Iris pigment epithelial cell (primary cell): ENCODE data around the gene BAIAP2L2.
A peak's percentile ranks its signal among the peaks of the same experiment; 100 is the strongest.
"Not testable (repeated sequence)": the region's sequence is repeated elsewhere in the genome, so short reads cannot be mapped to it uniquely, and the experiment has no call there.

Source experiments
- DNase-seq: peaks from one replicate; pipeline ENCODE4 v3.0.0-alpha.2; 2011; ENCODE audit warnings: low read depth

BAIAP2L2 gene, protein sequence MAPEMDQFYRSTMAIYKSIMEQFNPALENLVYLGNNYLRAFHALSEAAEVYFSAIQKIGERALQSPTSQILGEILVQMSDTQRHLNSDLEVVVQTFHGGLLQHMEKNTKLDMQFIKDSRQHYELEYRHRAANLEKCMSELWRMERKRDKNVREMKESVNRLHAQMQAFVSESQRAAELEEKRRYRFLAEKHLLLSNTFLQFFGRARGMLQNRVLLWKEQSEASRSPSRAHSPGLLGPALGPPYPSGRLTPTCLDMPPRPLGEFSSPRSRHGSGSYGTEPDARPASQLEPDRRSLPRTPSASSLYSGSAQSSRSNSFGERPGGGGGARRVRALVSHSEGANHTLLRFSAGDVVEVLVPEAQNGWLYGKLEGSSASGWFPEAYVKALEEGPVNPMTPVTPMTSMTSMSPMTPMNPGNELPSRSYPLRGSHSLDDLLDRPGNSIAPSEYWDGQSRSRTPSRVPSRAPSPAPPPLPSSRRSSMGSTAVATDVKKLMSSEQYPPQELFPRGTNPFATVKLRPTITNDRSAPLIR

DNA sequence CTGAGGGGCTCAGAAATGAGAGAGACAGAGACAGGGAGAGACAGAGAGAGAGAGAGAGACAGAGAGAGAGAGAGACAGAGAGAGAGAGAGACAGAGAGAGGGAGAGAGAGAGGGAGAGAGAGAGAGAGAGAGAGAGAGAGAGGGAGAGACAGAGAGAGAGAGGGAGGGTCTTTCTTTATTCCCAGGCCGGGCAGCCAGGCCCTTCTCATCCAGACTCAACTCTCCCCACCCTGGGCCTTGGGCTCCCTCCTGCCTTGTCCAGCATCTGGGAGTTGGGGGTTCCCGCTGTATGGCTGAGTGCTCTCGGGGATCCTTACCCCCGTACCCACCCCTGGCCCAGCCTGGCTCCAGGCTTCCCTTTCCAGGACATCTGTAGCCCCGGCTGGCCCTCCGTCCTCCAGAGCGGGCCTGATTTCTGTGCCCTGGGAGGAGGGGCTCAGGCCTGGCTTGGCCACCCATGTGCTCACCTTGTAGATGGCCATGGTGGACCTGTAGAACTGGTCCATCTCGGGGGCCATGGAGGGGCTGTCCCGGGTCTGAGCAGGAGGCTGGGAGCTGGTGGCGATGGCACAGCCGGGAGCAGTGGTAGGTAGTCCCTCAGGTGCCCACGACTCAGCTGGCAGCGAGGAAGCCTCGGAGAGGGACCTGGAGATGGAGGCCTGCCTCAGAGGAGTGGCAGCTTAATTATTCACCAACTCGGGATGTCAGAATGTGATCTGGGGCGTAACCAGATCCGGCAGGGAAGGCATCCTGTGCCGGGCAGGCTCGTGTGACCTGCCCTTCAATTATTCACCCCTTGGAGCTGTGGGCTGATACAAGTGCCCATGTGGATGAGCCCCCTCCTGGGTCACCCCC, at the start of gene BAIAP2L2:
Gene BAIAP2L2 (minus strand): TSS at position 677 of the 855 bp plus-strand sequence. CDS start 159 bp downstream, at position 518.
- DNase-seq, result no peak

DNA sequence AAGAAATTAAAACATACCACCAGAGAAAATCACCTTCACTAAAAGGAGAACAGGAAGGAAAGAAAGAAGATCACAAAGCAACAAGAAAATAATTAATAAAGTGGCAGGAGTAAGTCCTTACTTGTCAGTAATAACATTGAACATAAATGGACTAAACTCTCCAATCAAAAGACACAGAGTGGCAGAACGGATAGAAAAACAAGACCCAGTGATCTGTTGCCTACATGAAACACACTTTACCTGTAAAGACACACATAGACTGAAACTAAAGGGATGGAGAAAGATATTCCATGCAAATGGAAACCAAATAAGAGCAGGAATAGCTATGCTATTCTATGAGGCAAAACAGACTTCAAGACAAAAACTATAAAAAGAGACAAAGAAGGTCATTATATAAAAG, 45.2 kb upstream of the BAIAP2L2 start:
- no peak for DNase-seq

DNA sequence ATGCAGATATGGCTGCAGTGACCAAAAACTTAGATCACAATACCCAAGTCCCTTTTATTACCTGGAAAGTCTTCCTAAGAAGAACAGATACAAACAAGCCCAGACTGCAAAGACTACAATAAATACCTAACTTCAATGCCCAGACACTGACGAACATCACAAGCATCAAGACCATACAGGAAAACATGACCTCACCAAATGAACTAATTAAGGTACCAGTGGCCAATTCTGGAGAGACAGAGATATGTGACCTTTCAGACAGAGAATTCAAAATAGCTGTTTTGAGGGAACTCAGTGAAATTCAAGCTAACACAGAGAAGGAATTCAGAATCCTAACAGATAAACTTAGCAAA, 44.1 kb upstream of the BAIAP2L2 start:
- DNase-seq, result not testable (repeated sequence)

DNA sequence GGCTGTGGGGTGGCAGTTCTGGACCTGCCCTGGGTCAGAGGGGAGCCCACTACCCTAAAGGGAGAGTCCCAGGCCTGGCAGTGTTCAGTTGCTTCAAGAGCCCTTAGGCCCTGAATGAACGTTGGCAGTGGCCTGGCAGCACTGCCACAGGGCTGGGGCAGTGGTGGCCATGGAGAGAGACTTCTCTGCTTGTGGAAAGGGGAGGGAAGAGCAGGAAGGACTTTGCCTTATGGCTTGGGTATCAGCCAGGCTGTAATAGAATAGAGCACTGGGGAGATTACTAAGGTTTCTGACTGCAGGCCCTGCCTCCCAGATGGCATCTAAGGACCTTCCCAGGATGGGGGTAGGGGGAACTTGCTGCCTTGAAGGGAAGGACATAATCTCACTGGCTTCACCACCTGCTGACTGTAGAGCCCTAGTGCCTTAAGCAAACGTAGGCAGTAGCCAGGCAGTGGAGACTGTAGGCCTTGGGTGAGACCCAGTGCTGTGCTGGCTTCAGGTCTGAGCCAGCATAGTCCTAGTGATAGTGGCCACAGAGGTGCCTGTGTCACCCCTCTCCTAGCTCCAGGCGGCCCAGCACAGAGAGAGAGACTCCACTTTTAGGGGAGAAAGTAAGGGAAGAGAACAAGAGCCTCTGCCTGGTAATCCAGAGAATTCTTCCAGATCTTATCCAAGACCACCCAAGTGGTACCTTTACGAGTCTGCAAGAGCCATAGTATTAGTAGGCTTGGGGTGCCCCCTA, 43.5 kb upstream of the BAIAP2L2 start:
- no peak for DNase-seq

DNA sequence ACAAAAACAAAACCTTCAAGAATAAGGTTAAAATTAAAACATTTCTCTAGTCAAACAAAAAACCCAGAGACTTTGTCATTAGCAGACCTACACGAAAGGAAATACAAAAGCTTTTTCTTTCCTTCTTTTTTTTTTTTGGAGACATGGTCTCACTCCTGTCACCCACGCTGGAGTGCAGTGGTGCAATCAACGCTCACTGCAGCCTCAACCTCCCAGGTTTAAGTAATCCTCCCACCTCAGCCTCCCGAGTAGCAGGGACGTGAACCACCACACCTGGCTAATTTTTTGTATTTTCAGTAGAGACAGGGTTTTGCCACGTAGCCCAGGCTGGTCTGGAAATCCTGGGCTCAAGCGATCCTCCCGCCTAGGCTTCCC, 40.6 kb upstream of the BAIAP2L2 start:
- no peak for DNase-seq

DNA sequence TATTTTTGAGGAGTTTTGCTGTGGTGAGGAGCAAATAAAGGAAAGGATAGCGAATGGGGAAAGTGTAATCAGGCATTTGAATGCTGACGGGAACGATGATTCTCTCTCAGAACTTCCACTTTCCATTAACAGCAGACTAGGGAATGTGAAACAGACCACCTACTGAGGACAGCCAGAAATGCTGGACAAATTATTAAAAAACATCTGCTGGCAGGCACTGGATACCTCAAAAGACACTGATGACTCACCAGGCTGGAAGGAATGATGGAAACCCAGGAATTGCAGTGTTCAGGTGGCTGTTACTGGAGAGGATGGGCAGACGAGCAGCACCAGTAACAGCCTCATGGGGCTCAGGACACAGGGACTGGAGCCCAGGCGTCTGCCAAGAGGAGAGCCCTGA, 37.8 kb upstream of the BAIAP2L2 start:
- peak; percentile 65 for DNase-seq

DNA sequence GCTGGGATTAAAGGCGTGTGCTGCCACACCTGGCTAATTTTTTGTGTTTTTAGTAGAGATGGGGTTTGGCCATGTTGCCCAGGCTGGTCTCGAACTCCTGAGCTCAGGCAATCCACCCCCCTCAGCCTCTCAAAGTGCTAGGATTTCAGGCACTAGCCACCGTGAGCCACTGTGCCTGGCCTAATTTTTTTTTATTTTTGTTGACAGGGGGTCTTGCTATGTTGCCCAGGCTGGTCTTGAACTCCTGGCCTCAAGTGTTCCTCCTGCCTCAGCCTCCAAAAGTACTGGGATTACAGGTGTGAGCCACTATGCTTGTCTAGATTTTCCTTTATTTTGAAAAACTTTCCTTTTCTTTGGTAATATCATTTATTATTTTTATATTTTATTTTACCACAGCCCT, 35.7 kb upstream of the BAIAP2L2 start:
- not testable (repeated sequence) for DNase-seq

DNA sequence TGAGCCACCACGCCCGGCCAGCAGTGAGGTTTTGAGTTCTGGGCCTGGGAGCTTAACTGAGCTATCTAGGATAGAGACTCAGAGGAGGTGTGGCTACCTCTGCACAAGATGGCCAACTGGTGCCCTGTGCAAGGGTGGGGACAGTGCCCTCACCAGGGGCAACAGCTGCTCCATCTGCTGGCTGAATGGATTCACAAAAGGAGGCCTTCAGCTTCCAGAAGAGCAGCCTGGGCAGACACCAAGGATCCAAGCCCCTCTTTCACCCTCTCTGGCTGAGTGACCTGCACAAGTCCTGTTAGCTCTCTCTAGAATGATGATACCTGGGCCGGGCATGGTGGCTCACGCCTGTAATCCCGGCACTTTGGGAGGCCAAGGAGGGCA, 33.5 kb upstream of the BAIAP2L2 start:
- no peak for DNase-seq

DNA sequence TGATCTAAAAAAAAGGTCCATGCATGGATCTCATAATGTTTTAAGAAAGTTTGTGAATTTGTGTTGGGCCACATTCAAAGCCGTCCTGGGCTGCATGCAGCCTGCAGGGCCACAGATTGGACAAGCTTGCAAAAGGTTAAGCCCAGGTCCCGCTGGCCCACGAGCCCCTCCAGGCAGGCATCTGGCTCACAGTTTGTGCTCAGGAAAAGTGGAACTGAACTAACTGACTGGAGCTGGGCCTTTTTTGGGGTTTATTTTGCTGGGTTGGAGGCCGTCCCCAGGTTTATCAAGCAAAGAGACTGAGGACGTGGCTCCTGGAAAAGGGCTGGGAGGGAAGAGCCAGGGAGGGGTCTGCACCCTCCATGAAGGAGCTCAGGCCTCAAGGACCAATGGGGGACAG, 32.1 kb upstream of the BAIAP2L2 start:
- DNase-seq, result no peak

DNA sequence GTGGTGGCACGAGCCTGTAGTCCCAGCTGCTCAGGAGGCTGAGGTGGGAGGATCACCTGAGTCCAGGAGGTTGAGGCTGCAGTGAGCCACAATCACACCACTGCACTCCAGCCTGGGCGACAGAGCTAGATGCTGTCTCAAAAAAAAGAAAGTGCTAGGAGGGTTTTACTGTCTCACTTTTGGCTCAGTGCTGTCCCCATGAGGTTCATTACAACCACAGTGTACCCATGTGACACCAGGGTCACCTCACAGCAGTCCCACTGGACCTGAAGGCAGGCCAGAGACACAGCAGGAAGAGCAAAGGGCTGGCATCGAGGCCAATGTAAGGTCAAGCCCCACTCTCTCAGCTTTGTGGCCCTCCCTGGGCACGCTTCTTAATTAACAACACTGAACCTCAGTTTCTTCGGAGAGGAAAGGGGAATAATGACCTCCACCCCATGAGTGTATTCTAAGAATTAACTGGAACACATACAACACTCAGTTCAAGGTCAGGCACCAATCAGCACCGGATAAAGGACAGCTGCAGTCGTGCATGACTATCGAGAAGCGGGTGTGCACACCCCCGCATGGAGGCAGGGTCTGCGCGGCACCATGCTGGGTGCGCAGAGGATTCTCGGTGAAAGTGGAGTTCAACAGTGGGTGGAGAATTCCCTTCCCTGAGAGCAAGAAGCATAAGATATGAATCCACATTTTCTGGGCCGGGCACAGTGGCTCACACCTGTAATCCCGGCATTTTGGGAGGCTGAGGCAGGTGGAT, 30.9 kb upstream of the BAIAP2L2 start:
- no peak for DNase-seq

DNA sequence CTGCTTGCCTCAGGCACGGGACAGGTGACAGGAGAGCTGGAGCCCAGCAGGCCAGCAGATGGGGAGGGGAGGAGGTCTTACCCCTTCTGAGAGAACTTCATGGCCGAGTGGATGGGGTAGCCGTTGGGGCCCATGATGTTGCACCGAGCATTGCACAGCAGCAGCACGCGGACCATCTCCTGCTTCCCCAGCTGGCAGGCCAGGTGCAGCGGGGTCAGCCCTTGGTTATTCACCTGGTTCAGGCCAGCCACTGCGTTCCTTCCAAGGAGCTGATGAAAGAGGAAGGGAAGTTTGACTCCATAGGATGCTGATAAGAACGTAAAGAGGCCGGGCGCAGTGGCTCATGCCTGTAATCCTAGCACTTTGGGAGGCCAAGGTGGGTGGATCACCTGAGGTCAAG, 29.4 kb upstream of the BAIAP2L2 start:
- no peak for DNase-seq

DNA sequence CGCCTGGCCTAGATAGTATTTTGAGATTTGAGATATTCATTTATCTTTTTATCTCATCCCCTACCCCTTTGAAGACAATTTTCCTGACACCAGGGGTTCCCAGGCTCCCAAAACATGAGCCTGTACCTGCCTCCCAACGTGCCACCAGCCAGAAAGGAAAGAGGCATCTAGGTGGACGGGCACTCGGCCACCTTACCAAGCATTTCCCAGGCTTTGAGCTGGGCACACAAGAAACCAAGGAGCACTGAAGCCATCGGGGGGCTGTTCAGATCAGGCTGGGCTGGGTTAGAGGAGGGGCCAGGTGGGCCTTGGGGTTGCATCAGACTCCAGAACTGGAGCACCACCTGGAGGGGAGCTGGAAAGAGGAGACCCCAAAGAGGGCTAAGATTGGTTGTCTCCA, 28.5 kb upstream of the BAIAP2L2 start:
- DNase-seq, result no peak

DNA sequence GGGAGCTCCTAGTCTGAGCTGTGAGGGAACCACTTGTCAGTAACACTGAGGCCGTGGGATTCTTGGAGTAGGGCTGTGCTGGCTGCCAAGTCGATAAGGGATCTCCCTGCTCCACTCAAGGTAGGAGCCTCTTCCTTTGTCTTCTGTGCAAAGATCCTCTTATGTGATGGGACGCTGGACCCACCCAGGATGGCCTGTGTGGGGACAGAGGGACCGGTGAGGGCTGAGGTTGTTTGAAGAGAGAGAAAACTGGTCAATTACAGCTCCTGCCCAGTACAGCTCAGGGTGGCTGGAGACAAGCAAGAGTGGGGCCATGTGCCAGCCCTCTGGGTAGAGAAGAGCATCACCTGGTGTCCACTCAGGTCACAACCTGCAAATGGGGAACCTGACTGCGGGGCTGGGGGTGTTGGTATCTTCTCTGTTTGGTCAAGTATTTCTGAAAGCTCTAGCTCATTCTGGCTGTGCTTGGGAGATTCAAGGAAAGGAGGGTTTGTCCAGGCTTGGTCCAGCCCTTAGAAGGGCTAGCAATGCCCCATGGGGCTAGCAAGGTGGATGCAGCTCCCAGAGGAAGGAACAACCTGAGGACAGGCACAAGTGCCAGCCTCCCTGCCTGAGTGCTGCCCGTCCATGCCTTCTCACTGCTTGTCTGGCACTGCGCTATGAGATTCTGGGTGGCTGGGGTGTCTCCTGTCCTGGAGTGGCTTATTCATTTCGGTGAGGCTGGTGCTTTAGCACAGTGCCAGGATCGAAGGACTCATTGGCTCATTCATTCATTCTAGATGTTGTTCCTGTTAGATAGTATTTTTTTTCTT, 27.6 kb upstream of the BAIAP2L2 start:
- DNase-seq, result no peak

DNA sequence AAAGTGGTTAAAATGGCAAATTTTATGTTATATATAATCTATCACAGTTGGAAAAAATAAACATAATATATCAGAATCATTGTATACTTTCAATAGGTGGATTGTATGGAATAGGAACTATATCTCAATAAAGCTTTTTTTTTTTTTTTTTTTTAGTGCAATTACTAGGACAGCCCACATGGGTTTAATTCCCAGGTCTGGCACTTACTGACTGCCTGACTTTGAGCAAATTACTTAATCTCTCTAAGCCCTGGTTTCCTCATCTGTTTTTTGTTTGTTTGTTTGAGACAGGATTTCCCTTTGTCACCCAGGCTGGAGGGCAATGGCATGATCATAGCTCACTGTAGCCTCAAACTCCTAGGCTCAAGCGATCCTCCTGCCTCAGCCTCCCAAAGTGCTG, 26.1 kb upstream of the BAIAP2L2 start:
- DNase-seq, result no peak

DNA sequence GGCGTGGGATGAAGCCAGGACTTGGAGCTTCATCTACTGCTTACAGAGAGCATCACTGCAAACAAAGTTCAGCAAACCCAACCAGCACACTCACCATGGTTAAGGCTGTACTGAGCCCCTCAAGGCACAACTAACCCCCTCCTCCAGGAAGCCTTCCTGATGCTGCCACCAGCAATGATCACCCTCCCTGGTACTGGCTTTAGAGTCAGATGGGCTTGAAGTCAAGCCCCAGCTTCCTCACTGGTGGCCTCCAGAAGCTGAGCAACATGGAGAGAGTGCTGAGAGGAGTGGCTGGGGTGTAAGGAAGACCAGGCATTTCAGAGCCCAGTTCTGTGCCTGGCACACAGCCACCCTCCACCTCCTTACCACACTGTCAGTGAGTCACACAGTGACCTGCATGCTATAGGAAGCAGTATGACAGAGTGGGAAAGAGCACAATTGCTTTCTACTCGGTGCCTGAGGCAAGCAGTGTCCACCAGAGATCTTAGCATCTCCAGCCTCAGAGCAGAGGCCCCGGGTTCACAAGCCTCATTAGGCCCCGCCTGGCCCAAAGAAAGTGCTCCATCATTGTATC, 24.7 kb upstream of the BAIAP2L2 start:
- peak; percentile 81 for DNase-seq

DNA sequence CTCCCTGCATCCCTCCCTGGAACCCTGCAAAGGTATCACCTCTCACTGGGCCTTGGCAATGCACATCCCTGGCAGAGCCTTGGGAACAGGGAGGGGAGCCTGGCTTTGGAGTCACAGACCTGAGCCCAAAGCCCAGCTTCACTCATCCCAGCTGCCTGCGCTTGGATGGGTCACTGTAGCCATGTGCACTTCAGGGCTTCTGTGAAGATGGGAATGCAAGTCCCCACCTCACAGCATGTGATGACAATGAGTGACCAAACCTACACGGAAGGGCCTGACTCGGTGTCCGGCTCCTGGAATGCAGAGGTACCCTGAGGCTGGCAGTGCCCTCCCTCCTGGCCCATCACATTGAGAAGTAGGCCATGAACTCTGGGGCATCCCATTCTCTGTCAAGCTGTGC, 22.8 kb upstream of the BAIAP2L2 start:
- no peak for DNase-seq

DNA sequence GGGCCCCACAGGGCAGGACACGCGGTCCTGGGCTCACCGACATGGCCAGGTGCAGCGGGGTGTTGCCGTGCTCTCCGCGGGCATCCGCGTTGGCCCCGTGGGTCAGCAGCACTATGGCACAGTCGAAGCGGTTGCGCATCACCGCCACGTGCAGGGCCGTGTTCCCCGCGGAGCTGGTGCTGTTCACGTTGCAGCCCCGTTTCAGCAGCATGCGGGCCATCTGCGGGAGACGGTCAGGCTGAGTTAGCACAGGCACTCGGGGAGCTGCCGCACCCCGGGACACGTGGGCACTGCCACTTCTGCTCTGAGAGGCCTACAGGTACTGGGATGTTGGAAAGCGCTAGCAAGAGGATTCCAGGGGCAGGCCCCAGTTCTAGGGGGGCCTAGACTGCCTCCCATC, 22.3 kb upstream of the BAIAP2L2 start:
- no peak for DNase-seq

DNA sequence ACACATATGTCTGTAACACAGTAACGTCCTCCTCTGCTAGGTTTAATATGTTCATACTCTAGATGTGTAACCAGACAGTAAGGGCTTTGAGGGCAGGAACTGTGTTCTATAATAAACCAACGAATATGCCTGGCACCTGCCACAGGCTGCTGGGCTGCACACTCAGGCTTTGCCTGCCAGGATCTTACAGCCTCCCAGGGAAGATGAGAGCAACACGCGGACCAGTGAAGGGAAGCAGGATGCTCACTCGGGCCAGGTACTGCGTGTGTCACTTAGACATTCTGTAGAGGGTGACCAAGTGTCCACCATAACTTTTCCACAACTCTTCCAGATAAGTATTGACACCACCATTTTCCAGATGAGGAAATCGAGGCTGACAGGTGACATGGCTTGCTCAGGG, 21.7 kb upstream of the BAIAP2L2 start:
- no peak for DNase-seq

DNA sequence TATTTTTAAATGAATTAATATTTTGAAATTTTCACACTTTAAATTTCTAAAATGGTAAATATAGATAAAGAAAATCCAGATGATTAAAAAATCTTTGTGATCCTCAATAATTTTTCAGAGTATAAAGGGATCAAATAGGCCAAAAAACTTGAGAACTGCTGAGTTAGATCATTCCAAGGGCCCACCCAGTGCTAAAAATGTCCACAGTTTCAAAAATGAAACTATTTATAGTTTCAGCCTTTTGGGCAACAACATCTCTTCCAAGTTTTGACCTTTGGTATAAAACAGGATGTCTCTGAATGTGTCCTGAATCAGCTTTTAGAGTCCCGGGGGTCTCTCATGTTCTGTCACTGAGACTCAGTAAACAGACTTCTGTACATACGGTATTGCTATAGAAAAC, 20.9 kb upstream of the BAIAP2L2 start:
- DNase-seq, result no peak

DNA sequence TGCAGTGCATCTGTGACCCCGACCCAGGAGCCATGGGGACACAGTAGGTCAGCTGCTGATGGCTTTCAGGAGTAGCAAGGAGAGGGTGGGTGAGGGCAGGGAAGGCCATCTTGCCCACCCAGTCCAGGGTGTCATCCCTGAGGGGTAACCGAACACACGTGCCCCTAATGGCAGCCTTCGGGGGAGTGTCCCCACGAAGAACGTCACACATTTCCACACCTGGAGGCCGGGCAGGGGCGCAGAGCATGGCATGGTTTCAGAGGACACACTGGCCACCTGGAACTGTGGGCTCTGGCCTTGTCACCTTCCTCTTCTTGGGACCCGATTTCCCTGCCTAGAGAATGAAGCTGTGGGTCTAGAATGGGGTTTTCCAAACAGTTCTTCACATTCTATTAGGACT, 19.4 kb upstream of the BAIAP2L2 start:
- no peak for DNase-seq

DNA sequence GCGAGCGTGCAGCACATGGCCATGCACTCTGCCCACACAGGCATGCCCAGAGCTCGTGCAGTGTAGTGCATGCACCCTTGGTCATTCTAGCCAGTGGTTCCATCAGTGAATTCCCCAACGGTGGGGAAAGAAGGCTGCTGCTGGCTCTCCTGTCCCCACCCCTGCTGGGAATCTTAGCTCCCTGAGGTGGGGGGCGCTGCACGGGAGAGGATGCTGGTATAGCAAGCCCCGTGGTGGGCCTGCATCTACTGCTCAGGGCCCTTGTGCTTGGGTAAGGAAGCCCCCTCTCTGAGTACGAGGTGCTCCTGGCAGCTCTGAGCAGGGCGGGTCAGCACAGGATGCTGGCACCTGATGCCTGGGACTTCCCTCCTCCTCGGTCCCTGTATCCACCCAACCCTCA, 18.5 kb upstream of the BAIAP2L2 start:
- no peak for DNase-seq
